HepG2 (cell line): ENCODE measurements around the gene RIPOR3. TPM values are rescaled to one million over a fixed set of nuclear protein-coding genes. Genes with fewer than 3 reads are reported as not detected.

Experiments used
- BCLAF1 ChIP-seq: fragments of 450-650 bp; IDR thresholded peaks from 2 replicates; pipeline ENCODE4 v1.6.1; 2017; ENCODE audit warnings: mild to moderate bottlenecking
- E2F5 ChIP-seq: sonication (generic); formaldehyde crosslinking; conservative IDR thresholded peaks from 2 replicates; pipeline ENCODE4 v1.4.0; 2020; ENCODE audit warnings: missing genetic modification reagents
- ELF3 ChIP-seq: IDR thresholded peaks from 2 replicates; pipeline ENCODE4 v1.6.1; 2016; ENCODE audit warnings: missing genetic modification reagents, missing compliant biosample characterization
- FOXM1 ChIP-seq: sonication (generic); formaldehyde crosslinking; IDR thresholded peaks from 2 replicates; pipeline ENCODE4 v1.5.0; 2020; ENCODE audit warnings: missing genetic modification reagents
- HES4 ChIP-seq: sonication (generic); formaldehyde crosslinking; IDR thresholded peaks from 2 replicates; pipeline ENCODE4 v1.9.0; 2021; ENCODE audit warnings: mild to moderate bottlenecking, missing genetic modification reagents, borderline replicate concordance
- IKZF4 ChIP-seq: sonication (generic); formaldehyde crosslinking; IDR thresholded peaks from 2 replicates; pipeline ENCODE4 v1.5.1; 2020; ENCODE audit warnings: borderline replicate concordance, mild to moderate bottlenecking, low read depth, missing genetic modification reagents; ENCODE audit errors: not compliant biosample characterization
- KDM3A ChIP-seq: IDR thresholded peaks from 2 replicates; pipeline ENCODE4 v1.6.1; 2018; ENCODE audit warnings: low read depth, missing compliant biosample characterization
- MYNN ChIP-seq: sonication (generic); formaldehyde crosslinking; IDR thresholded peaks from 2 replicates; pipeline ENCODE4 v1.4.0; 2020; ENCODE audit warnings: mild to moderate bottlenecking, low read depth, missing genetic modification reagents
- PRDM10 ChIP-seq: sonication (generic); formaldehyde crosslinking; IDR thresholded peaks from 2 replicates; pipeline ENCODE4 v1.4.0; 2020; ENCODE audit warnings: low read depth, missing genetic modification reagents
- ZEB1 ChIP-seq: IDR thresholded peaks from 2 replicates; pipeline ENCODE4 v1.6.1; 2012; ENCODE audit warnings: mild to moderate bottlenecking, low read depth, inconsistent platforms; ENCODE audit not compliant: insufficient replicate concordance
- ZFX ChIP-seq: sonication (generic); formaldehyde crosslinking; IDR thresholded peaks from 2 replicates; pipeline ENCODE4 v1.4.0; 2020; ENCODE audit warnings: mild to moderate bottlenecking, low read depth, missing genetic modification reagents, moderate library complexity
- ZNF260 ChIP-seq: sonication (generic); formaldehyde crosslinking; IDR thresholded peaks from 2 replicates; pipeline ENCODE4 v1.4.0; 2020; ENCODE audit warnings: missing genetic modification reagents, low read depth, mild to moderate bottlenecking, borderline replicate concordance
- ZNF354B ChIP-seq: sonication (generic); formaldehyde crosslinking; IDR thresholded peaks from 2 replicates; pipeline ENCODE4 v1.8.0; 2022; ENCODE audit warnings: mild to moderate bottlenecking, missing genetic modification reagents
- ZNF362 ChIP-seq: sonication (generic); formaldehyde crosslinking; IDR thresholded peaks from 2 replicates; pipeline ENCODE4 v1.4.0; 2020; ENCODE audit warnings: missing genetic modification reagents, mild to moderate bottlenecking, borderline replicate concordance
- ZNF773 ChIP-seq: sonication (generic); formaldehyde crosslinking; IDR thresholded peaks from 2 replicates; pipeline ENCODE4 v1.4.0; 2020; ENCODE audit warnings: missing genetic modification reagents, borderline replicate concordance
- polyA plus RNA-seq, 8 experiments: library from polyadenylated mRNA; depleted of rRNA in 3 of 8; stranded (reverse) in 7 of 8; unstranded in 1 of 8; fragments of >200 nt; fragmentation: Illumina TruSeq in 4 of 8; extraction: Trizol in 4 of 8; gene quantifications; 2 replicates each; pipeline versions ENCODE4 v1.2.1 to v1.2.3, GENCODE V29; 2011 to 2016; ENCODE audit warnings: low read depth in 4 of 8, missing spikeins in 1 of 8, mixed read lengths in 1 of 8; ENCODE audit not compliant: insufficient read depth in 1 of 8
- total RNA-seq, 5 experiments: library from RNA; depleted of rRNA; stranded (reverse); fragments of >200 nt; fragmentation: Illumina TruSeq; extraction: Trizol; gene quantifications; 2 replicates each; pipeline ENCODE4 v1.2.3, GENCODE V29; 2016; ENCODE audit warnings: low read depth in 1 of 5

RIPOR3 gene
- total and polyA plus RNA-seq, 2 of the 13 experiments (the other 11 are each of a cell fraction or from before 2014, with no cell fraction given) = 0.18 TPM; not detected in 1

GRCh38 chr20:50731055-50731929 lies 40.0 kb upstream of the RIPOR3 start, which contains the start of gene PARD6B (continued):
- TF ChIP-seq IKZF4 (CRISPR knock-in tag) (peak; percentile 89), ZNF362 (CRISPR knock-in tag) (peak; percentile 57; the same call in 1 of the 2 replicates), MYNN (CRISPR knock-in tag) (no peak; the same call in 1 of the 2 replicates), ZFX (peak; percentile 95), ELF3 (peak; percentile 78; the same call in 1 of the 2 replicates), PRDM10 (CRISPR knock-in tag) (no peak; the same call in 1 of the 2 replicates), ZEB1 (peak; percentile 98), ZNF773 (CRISPR knock-in tag) (no peak; the same call in 1 of the 2 replicates), FOXM1 (CRISPR knock-in tag) (peak; percentile 87; the same call in 1 of the 2 replicates), KDM3A (CRISPR knock-in tag) (peak; percentile 55), HES4 (CRISPR knock-in tag) (peak; percentile 99), ZNF354B (CRISPR knock-in tag) (no peak), ZNF260 (CRISPR knock-in tag) (no peak), E2F5 (CRISPR knock-in tag) (peak; percentile 50), BCLAF1 (no peak)
